Heart left ventricle (tissue), 16 donors: Measurements from ENCODE around the gene TBC1D1. TPM values are rescaled to one million over a fixed set of nuclear protein-coding genes. Genes with fewer than 3 reads are reported as not detected.

Experiments
- ATAC-seq, 4 donors: fragments of 200-7000 bp; cut with Tn5 transposase; one replicate each; pipeline ENCODE4 v1.9.1; 2020 to 2022; ENCODE audit warnings: moderate library complexity in 4 of 4, mild to moderate bottlenecking in 3 of 4, moderate number of reproducible peaks in 1 of 4
- DNase-seq, 5 donors: peaks; one replicate each; pipeline ENCODE4 v3.0.0-alpha.2; 2020
- H3K27ac ChIP-seq, 12 donors: fragments of 200-600 bp; sonication (generic) in 4 of 12; one replicate each; pipeline versions ENCODE4 v1.5.0 to v1.8.0; 2016 to 2022; ENCODE audit warnings: mild to moderate bottlenecking in 2 of 12
- H3K27me3 ChIP-seq, 9 donors: fragments of 200-600 bp; sonication (generic) in 2 of 9; one replicate each; pipeline versions ENCODE4 v1.5.1 to v1.8.0; 2016 to 2022; ENCODE audit warnings: mild to moderate bottlenecking in 3 of 9
- H3K36me3 ChIP-seq, 9 donors: fragments of 200-600 bp; sonication (generic) in 2 of 9; one replicate each; pipeline versions ENCODE4 v1.5.0 to v1.8.0; 2018 to 2022; ENCODE audit warnings: mild to moderate bottlenecking in 2 of 9
- H3K4me1 ChIP-seq, 12 donors: fragments of 200-600 bp; sonication (generic) in 4 of 12; one replicate each; pipeline versions ENCODE4 v1.5.0 to v1.8.0; 2016 to 2022; ENCODE audit warnings: mild to moderate bottlenecking in 3 of 12
- H3K4me3 ChIP-seq, 12 donors: fragments of 200-600 bp; sonication (generic) in 4 of 12; one replicate each; pipeline versions ENCODE4 v1.5.0 to v1.8.0; 2017 to 2022; ENCODE audit warnings: mild to moderate bottlenecking in 9 of 12, moderate library complexity in 4 of 12
- H3K9me3 ChIP-seq, 12 donors: fragments of 200-600 bp; sonication (generic) in 4 of 12; one replicate each; pipeline versions ENCODE4 v1.5.0 to v1.8.0; 2016 to 2022; ENCODE audit warnings: mild to moderate bottlenecking in 1 of 12
- POLR2A ChIP-seq, 2 donors: fragments of 450-650 bp; IDR thresholded peaks; one replicate each; pipeline ENCODE4 v1.6.1; 2017; ENCODE audit warnings: antibody characterized with exemption in 2 of 2, mild to moderate bottlenecking in 2 of 2, moderate library complexity in 2 of 2
- WGBS, 4 donors: extraction: QIAGEN DNeasy Blood & Tissue Kit in 2 of 4; methylation state at CpG; one replicate each; pipeline versions ENCODE4 v1.1.5 to v1.1.7; 2013 to 2018; 5-methylcytosine and 5-hydroxymethylcytosine counted together
- intact Hi-C, 10 donors: fragments of 100-400 bp; cut with DNase I; formaldehyde crosslinking; loops; one replicate each; pipeline versions ENCODE4 v1.11.1 to v1.14.2; 2022
- polyA plus RNA-seq, 2 donors: library from polyadenylated mRNA; stranded (reverse); fragments of 200-250 nt; gene quantifications; one replicate each; pipeline ENCODE4 v1.2.3, GENCODE V29; 2013
- total RNA-seq, 9 donors: library from RNA; depleted of rRNA in 2 of 9; stranded (reverse); fragments of >200 nt in 2 of 9; fragmentation: NEBNext Ultra II Directional in 3 of 9; extraction: Animal tissue kit (Norgen Biotek cat#: 25700) in 3 of 9; gene quantifications; one replicate each; pipeline versions ENCODE4 v1.1.0 to v1.2.4, GENCODE V29; 2016 to 2023
- TF ChIP-seq, protein P1 (sequence below), 12 donors: fragments of 200-600 bp; sonication (generic) in 4 of 12; IDR thresholded peaks; one replicate each; pipeline versions ENCODE4 v1.5.0 to v1.8.0; 2018 to 2022; ENCODE audit warnings: antibody characterized with exemption in 12 of 12, mild to moderate bottlenecking in 5 of 12
- donor health status: ischemic (EF 13 %, LVEDD 7.1; RV severe dilation, severe dysfunction).
- donor health status: healthy with polysubstance abuse.
- donor health status: DM: no; HTN: yes; CAD: no.
- donor health status: DM: no; HTN: no; CAD: no.
- donor health status: ischemic (EF 25% LVEDD 6.9; RV normal size, moderate dysfunction).
- donor health status: ischemic (EF 25% LVEDD 5.7; RV mildly dilated, moderate dysfunction).
- donor health status: healthy.
- donor health status: DM: yes; HTN: yes; CAD: no.
- donor health status: ischemic (EF 35%, LVEDD 5.7; RV mildly dilated, moderate dysfunction).
- donor health status: nonischemic (EF 11% LVEDD 7.7; RV severe dilation, severe dysfunction).
- donor health status: DM: yes; HTN: yes; CAD: no.
- donor health status: PGD.
- donor health status: ischemic (EF 29% LVEDD 5.4; RV normal size, mild dysfunction).
- donor health status: nonischemic (EF 23%, LVEDD 6.1; RV moderate dilation, normal function).

The TBC1D1 gene
- total and polyA plus RNA-seq, 11 donors: 81.7 to 269 (median 140) TPM

DNA sequence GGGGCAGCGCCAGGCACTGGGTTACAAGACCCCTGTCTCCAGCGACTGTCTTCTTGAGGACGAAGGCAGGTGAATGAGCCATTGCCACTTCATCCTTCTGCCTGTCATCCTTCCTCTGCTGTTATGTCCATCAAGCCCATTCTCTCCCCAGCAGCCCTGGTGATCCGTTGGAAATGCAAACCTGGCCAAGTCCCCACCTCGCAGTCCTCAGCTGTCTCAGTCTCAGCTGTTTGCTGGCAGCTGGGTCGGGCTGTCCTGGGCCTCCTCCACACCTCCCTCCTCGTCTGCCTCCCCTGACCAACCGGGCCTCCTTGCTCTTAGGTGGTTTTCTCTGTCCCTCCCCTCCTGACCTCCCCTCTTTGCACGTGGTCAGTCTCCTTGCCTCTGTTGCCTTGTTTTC is 107.3 kb downstream of the TBC1D1 start:
- H3K36me3 ChIP-seq: no peaks in the 10 kb centered on the region
- DNase-seq (no peak), ATAC-seq (peak in 1 of 4 donors; percentile 18)
- no peaks in the 10 kb centered on the region for H3K27me3 ChIP-seq
- H3K9me3 ChIP-seq: no peaks in the 10 kb centered on the region
- peaks cover 0 to 53% (median 35%) of the 10 kb centered on the region in 12 donors for H3K4me1 ChIP-seq
- intact Hi-C loops: no loop called here
- WGBS, 4 donors: 62 to 78% (median 76%) methylated on average over 9 of the region's 9 CpGs
- TF ChIP-seq POLR2A (IDR thresholded peaks at IDR 0.05): no peak
- TF ChIP-seq, protein P1, sequence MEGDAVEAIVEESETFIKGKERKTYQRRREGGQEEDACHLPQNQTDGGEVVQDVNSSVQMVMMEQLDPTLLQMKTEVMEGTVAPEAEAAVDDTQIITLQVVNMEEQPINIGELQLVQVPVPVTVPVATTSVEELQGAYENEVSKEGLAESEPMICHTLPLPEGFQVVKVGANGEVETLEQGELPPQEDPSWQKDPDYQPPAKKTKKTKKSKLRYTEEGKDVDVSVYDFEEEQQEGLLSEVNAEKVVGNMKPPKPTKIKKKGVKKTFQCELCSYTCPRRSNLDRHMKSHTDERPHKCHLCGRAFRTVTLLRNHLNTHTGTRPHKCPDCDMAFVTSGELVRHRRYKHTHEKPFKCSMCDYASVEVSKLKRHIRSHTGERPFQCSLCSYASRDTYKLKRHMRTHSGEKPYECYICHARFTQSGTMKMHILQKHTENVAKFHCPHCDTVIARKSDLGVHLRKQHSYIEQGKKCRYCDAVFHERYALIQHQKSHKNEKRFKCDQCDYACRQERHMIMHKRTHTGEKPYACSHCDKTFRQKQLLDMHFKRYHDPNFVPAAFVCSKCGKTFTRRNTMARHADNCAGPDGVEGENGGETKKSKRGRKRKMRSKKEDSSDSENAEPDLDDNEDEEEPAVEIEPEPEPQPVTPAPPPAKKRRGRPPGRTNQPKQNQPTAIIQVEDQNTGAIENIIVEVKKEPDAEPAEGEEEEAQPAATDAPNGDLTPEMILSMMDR (IDR thresholded peaks at IDR 0.05): no peak
- H3K27ac ChIP-seq: peak overlapping the region in 1 of 12 donors; percentile 60
- H3K4me3 ChIP-seq: no peak overlapping the region

DNA sequence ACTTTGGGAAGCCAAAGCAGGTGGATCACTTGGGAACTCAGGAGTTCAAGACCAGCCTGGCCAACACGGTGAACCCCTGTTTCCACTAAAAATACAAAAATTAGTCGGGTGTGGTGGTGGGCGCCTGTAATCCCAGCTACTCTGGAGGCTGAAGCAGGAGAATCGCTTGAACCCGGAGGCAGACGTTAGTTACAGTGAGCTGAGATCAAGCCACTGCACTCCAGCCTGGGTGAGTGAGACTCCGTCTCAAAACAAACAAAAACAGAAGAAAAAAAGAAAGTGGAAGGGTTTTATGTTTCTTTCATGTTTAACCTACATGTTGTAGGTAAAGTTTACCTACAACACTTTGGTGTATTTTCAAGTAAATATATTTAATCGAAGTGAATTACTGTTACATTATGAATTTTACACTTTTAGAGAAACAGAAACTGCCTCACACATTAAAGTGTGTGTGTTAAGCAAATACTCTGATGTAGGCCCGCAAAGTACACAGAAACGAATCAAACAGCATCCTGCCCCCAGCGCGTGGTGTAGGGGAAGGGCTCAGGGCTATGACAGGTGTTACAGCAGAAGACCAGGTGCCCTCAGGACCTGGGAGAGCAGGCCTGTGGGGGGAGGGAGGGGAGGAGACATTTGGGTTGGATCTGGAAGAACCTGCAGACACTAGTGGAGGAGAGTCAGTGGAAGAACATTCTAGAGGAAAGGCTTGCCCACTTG is 108.3 kb downstream of the TBC1D1 start:
- Histone ChIP-seq H3K36me3 (no peaks in the 10 kb centered on the region), H3K27ac (peak overlapping the region in 1 of 12 donors; percentile 60), H3K4me1 (peaks cover 0 to 57% (median 39%) of the 10 kb centered on the region in 12 donors), H3K4me3 (no peak overlapping the region), H3K9me3 (no peaks in the 10 kb centered on the region), H3K27me3 (no peaks in the 10 kb centered on the region)
- TF ChIP-seq POLR2A (IDR thresholded peaks at IDR 0.05): no peak
- TF ChIP-seq, protein P1 (IDR thresholded peaks at IDR 0.05): no peak
- DNase-seq: no peak
- no peak for ATAC-seq
- WGBS, 4 donors: 90 to 95% (median 95%) methylated on average over 12 of the region's 12 CpGs
- intact Hi-C loops: no loop called here

DNA sequence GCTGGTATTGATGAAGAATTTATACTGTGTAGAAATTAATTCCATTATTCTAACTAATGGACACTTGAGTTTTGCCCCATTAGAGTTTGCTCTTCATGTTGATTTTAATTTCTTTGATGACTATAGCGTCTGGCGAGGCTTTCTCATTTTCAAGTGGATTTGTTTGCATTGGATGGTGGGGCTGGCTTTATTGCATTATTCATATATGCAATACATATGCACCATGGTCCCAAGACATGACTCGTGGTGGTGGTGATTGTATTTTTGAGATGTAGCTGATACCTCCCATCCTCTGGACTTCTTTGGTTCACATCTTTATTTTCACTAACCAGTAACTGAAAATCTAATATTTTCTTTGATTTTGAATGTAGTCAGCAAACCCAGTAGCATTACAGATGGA is 109.1 kb downstream of the TBC1D1 start:
- WGBS, 4 donors: 95 to 99% (median 98%) methylated on average over 3 of the region's 3 CpGs

DNA sequence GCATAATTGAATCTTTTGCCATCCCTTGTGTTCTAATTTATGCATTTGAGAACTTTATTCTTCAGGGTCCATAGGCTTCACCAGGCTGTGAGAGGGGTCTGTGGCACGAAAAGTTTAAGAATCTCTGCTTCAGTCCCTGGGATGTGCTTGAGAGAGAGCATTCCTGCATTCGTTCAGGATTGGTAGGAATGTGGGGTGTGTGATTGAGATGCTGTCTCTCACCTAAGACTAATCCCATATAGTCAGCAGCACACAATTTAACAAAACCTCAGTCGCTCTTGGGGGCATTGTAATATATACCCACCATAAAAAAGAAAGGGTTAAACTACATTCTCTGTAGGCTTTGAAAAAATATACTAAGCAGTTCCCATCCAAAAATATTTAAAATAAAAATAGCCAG is 111.0 kb downstream of the TBC1D1 start:
- no peaks in the 10 kb centered on the region for H3K36me3 ChIP-seq
- no peak for TF ChIP-seq POLR2A (IDR thresholded peaks at IDR 0.05)
- TF ChIP-seq, protein P1 (IDR thresholded peaks at IDR 0.05): no peak
- H3K4me3 ChIP-seq: no peak overlapping the region
- H3K27ac ChIP-seq: no peak overlapping the region
- 76 to 81% (median 77%) methylated on average over 3 of the region's 3 CpGs for WGBS, 4 donors
- ATAC-seq (no peak), DNase-seq (no peak)
- no peaks in the 10 kb centered on the region for H3K9me3 ChIP-seq
- intact Hi-C loops: no loop called here
- no peaks in the 10 kb centered on the region for H3K27me3 ChIP-seq
- H3K4me1 ChIP-seq: peaks cover 0 to 54% (median 32%) of the 10 kb centered on the region in 12 donors

More for the DNA sequence above, 109.1 kb downstream of the TBC1D1 start:
- Histone ChIP-seq H3K27me3 (no peaks in the 10 kb centered on the region), H3K4me3 (no peak overlapping the region), H3K9me3 (no peaks in the 10 kb centered on the region), H3K4me1 (peaks cover 0 to 57% (median 39%) of the 10 kb centered on the region in 12 donors), H3K36me3 (no peaks in the 10 kb centered on the region), H3K27ac (no peak overlapping the region)
- ATAC-seq (no peak), DNase-seq (no peak)
- intact Hi-C loops: no loop called here
- TF ChIP-seq, protein P1 (IDR thresholded peaks at IDR 0.05): no peak
- no peak for TF ChIP-seq POLR2A (IDR thresholded peaks at IDR 0.05)
